DOHH2 (cell line): ENCODE data around the gene MUC13.

ENCODE experiments used
- CTCF ChIP-seq: fragments of 200-600 bp; sonication (generic); IDR thresholded peaks from one replicate; pipeline ENCODE4 v1.5.1; 2014; ENCODE audit warnings: antibody characterized with exemption, mild to moderate bottlenecking, low read depth, low read length; ENCODE audit not compliant: poor library complexity, severe bottlenecking
- EZH2phosphoT487 ChIP-seq: fragments of 200-600 bp; sonication (generic); IDR thresholded peaks from 2 replicates; pipeline ENCODE4 v1.6.1; 2017; ENCODE audit warnings: borderline replicate concordance, mild to moderate bottlenecking, antibody characterized with exemption, low read length, moderate library complexity, mixed read lengths

GRCh38 chr3:124887177-124887931, 47.2 kb downstream of the MUC13 start, which contains the start of gene ITGB5:
- TF ChIP-seq CTCF: no peak
- TF ChIP-seq EZH2phosphoT487: no peak
